Renal pelvis (tissue), 4 donors: Measurements from ENCODE around the gene ECEL1. TPM values are rescaled to one million over a fixed set of nuclear protein-coding genes. Genes with fewer than 3 reads are reported as not detected.
A peak's percentile ranks its signal among the peaks of the same experiment; 100 is the strongest.

ENCODE experiments used
- DNase-seq: peaks from one replicate; pipeline ENCODE4 v3.0.0-alpha.2; 2013
- polyA plus RNA-seq, 3 donors: library from polyadenylated mRNA; unstranded; fragments of 120-200 nt; gene quantifications; one replicate each; pipeline ENCODE4 v1.2.1, GENCODE V29; 2013; ENCODE audit not compliant: insufficient read length in 3 of 3

The ECEL1 gene
- polyA plus RNA-seq, 3 donors = 4.8 to 24.8 (median 17.4) TPM

GRCh38 chr2:232485348-232485756 lies 2.3 kb downstream of the ECEL1 start:
- DNase-seq = no peak

DNA sequence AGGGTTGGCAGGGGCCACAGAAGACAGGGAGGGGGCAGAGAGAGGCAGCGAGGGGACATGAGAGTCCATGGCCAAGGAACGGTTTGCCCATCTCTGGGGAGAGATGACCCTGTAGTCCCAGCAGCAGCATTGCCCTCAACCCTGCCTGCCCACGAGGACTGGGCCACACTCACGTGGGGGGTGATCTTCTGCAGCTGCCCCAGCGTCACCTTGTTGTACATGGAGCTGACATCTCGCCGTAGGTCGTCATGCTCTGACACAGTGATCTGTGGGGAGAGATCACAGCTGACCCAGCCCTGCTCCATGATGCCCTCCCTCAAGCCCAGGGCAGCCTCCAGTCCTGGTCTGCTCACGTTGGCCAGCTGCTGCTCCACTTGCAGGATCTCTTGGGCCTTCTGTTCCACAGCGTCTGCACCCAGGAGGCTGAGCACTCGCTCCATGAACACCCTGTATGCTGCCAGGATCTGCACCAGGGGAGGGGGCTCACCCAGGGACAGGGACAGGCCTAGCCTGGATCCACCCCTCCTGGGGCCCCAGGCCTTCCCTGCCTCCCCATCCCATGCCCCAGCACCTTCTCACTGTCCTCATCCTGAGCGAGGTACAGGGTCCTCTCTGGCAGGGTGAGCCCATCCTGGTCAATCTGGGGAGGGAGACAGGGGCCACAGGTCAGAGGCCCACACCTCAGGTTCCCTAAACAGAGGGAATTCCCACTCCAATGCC lies 2.8 kb downstream of the ECEL1 start:
- DNase-seq = no peak

DNA sequence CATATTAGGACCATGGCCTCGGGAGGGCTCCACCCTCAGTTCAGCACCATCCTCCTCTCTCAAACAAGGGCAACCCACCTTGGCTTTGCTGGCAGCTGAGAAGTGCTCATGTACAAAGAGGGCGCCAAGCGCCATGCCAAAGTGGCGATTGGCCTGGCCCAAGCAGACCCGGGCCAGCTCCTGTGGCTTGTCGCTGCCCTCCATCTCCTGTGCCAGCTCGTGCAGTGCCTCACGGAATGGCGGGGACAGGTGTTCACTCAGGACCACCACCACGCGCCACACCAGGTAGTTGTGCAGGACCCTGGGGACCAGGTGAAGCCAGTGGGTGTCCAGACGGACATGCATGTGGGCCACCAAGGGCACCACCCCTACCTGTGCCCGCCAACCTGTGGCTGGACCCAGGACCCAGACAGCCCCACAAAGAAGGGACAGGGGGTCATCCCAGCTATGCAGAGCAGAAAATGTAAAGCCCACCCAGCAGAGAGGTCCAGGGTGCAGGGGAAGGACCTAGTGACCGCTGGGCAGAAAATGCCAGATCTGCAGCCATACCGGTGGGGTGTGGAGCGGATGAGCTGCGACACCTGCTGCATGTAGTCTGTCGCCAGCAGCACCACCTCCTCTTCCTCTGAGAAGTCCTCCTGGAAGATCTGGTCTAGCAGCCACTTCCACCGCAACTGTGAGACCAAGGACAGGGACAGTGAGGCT lies 3.6 kb downstream of the ECEL1 start:
- DNase-seq = no peak

DNA sequence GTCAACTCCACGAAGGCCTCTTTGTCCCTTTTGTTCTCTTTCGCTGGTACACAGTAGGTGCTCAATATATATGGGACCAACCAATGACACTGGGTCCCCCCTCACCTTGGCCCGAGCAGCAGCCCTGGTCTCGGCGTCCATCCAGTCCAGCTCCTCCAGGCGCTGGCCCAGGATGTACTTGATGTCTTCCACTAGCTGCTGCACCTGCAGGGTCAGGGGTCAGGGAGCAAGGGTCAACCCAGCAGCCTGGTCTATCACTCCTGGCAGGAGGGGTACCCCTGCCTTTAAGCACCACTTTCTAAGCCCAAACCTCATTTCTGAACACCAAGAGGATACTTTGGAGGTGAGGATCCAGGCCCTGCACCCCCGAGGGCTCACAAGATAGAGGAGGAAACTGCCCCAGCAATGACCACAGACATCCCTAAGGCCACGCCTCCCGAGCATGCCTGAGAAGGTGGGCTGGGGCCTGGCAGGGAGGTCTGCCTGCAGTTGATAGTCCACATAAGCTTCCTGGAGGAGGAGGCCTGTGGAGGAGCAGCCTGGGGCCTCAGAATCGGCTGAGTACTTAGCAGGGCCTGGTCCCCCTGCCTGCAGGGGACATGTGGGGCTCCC lies 4.2 kb downstream of the ECEL1 start:
- no peak for DNase-seq

DNA sequence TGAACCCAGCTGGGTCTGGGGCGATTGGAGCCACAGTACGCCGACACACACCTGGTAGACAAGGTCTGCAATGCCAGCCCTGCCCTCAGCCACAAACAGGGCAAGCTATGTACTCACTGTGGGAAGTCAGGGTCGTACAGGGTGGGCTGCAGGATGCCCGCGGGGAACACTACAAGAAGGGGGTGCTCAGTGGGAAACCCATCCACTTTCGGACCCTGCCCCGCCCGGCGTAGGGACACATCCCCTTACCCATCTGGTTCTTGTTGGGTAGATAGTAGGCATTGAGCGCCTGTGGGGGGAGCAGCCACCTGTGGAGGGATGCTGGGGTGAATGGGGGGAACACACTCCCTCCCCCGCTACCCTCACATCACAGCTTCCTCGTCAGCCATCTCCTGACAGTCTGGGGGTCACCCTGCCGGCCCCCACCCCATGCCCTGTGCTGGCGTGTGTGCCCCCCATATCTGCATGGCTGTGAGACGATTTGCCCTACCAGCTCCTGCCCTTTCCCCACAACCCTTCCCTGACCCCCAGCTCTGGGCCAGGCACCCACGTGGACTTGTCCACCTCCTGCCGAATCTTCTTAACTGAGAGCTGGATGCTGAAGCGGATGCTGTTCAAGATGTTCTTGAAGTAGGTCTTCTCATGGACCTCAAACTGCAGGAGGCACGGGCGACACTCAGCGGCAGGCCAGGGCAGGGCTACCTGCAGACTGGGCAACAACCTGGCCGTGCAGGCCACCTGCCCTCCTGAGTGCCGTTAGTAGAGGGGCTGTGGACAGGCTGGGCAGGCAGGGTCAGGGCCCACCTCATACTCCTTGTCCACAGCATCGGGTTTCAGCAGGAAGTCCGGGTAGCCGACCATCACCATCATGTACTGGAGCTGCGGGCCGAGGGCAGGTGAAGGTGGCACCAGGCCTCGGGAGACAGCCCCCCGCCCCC lies 5.1 kb downstream of the ECEL1 start:
- DNase-seq = no peak

- DNase-seq = no peak
Measured at GRCh38 chr2:232481322-232482140, 6.1 kb downstream of the ECEL1 start.

GRCh38 chr2:232480201-232481190 lies 7.1 kb downstream of the ECEL1 start:
- no peak for DNase-seq

GRCh38 chr2:232479341-232480200 lies 8.1 kb downstream of the ECEL1 start:
- no peak for DNase-seq

DNA sequence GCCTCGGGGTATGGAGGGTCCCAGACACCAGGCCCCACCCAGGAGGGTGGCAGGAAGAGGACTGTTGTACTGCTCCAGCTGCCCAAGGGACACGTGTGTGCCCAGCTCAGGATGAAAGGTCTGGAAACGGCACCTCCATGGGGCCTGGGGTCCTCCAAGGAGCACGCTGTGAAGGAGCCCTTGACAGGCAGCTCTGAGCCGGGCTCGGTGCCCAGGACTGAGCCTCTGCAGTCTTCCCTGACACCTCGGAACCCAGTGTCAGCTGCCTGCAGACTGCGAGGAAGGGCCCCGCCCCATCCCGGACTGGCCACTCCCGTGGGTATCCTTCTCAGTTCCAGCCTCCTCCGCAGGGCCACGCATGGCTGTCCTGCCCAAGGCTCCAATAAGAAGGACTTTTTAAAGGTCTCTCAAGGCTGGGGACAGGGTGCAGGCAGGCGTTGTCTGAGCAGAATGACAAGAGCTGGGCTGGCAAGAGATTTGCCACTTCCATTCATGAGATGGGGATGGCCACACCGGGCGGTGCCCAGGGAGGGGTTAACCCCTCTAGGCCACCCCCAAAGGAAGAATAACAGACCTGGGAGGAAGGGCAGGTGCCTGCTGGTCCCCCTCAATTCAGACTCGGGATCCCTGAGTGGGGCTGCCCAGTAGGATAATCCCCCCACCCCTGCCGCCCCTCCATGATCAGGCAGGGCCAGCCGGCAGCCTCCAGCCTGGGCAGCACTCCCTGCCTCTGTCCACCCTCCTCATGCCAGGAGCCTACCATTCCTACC lies 8.9 kb downstream of the ECEL1 start:
- DNase-seq = no peak

DNA sequence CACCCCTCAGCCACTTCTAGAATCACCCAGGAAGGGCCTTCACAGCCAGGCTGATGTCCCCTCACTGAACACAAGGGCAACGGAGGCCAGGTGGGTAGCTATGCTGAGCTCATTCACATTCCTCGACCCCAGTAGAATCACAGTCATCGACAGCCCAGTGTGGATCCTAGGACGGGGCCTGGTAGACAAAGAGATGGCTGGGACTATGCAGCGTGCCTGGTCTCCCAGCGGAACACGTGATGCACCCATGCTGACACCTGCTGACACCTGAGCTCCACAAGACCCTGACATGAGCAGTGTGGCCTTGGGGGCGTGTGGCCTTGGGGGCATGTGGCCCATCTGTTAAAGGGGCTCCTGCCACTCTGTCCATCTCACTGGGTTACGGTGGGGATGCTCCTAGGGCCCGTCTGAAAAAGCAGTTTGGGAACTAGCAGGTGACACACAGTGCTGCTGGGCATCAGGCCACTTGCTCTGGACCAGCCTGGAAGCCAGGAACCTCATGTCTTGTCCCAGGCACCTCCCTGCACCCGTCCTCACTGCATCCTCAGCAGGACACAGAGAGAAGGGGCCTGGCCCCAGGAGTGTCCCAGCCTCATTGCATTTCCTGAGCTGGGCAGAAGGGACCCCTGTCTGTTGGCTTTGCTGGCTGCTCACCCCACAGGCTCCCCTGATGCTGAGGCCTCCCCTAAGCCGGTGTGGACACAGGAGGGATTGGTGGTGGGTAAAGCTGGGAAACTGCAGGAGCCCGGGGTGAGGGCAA lies 9.7 kb downstream of the ECEL1 start:
- no peak for DNase-seq

DNA sequence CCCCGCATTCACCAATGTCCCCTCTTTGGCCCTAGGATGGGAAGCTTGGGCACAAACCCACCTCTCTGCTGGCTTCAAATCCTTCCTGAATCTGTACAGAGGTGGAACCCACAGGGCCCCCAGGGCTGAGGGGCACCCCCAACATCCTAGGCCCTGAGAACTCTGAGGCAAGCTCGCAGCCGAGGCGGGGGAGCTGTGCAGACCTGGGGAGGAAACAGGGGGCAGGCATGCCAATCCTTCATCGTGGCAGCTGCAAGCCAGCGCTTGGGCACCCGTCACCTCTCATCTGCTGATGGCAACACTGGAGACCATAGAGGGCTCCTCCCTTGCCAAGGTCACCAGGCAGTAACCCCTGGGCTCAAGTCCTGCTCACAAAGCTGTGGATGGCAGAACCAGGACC lies 10.8 kb downstream of the ECEL1 start:
- DNase-seq = no peak

DNA sequence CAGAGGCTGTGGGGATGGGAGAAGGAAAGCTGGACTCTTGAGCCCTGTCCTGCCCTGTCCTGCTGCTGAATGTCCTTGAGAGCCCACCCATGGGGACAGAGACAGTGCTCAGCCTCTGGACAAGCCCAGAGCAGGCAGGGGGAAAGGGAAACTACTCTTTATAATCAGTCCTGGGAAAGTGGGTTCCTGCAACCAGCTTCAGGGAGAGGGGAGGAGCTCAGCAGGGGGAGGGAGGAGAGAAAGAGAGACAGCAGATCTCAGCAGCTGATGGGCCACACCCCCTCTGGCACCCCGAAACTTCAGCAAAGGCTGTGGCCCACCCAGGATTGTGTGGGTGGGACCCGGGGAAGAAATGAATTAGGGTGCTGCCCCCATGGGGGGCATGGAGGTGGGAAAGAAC lies 11.6 kb downstream of the ECEL1 start:
- DNase-seq = no peak

DNA sequence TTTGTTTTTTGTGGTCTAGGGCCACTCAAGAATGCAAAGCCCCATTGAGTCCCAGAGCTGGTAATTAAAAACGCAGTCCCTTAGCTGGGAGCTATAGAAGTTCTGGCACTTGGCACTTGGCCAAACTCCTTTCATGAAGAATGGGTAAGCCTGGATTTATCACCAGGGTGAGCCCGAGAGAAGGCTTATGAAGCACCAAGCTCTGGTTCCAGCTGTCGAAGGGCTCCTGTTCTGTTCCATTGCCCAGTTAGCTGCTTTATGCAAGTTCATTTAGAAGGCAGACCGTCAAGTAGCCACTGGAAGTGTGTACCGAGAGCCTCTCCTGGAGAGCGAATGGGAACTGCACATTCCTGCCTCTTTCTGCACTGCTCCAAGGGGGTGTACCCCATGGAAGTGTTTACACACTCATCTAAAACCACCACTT lies 14.2 kb downstream of the ECEL1 start:
- DNase-seq = peak; percentile 62

DNA sequence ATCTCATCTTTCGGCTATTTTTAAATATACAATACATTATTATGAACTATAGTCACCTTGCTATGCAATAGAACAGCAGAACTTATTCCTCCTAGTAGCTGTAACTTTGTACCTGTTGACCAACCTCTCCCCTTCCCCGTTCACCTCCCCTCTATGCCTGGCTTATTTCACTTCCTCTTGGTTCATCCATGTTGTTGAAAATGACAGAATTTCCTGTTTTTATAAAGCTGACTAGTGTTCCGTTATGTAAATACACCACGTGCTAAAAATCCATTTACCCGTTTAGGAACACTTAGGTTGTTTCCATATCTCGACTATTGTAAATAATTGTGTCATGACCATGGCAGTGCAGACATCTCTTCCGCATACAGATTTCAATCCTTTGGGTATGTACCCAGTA lies 21.4 kb downstream of the ECEL1 start:
- no peak for DNase-seq

DNA sequence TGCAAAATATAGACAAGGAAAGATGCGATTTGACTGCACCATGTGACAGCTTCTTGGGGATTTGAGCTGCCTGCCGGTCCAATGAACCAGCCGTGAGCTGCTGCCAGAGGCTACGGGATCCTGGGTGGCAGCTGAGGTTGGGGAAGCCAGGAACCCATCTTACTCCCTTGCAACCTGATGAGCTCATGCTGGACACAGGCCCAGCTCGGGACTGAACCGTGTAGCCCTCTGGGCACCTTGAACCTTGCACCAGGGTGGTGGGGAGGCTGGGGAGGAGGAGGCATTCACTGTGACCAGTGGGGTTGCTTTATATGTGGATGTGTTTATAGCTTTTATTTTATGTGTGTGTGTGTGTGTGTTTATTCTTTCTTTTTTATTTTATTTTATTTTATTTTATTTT lies 22.6 kb downstream of the ECEL1 start:
- no peak for DNase-seq

GRCh38 chr2:232464544-232464885 lies 23.1 kb downstream of the ECEL1 start:
- no peak for DNase-seq
